ENCODE measurements around the gene NXNL2.

Gene NXNL2

DNA sequence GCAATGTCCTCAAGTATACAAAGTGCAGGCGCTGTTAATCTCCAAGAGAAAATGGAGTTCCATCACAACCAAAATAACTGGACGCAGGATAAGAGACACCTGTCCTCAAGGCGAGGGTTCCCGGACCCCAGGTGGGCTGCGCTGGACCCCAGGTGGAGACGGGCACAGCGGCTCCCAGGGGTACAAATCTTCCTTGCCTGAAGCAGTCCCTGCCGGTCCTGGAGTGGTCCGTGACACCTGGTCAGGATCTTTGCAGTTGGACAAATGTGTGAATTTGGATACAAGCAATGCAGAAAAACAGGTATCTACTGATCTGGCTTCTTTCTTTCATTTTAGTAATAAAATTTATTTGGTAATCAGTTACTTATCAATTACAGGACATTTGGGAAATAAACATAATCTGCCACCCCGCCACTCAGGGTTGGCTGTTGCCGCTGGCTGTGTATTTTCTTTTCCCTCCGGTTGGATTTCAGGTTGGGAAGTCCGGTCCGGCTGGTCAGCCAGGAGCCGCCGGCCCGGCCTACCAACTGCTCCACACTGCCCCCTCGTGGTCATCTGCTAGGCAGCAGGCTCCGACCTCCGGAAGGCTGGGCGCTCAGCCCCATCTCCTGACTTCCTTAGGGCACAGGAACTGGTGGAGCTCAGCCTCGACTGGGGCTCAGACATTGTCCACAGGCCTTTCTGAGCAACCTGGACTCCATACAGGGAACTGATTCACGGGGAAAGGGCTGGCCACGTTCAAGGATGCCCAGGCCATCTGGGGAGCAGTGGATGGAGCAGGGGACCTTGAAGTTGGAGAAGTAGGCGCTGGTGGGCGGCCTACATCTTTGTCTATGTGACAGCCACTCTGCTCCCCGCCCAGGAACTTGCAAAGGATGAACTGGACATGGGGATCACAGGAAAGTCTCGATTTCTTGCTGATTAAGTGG lies 43.4 kb downstream of the NXNL2 start:
- peak; percentile 17 to 68 (median 55) for DNase-seq (ENCODE audit: low read depth in 3 of 3)

DNA sequence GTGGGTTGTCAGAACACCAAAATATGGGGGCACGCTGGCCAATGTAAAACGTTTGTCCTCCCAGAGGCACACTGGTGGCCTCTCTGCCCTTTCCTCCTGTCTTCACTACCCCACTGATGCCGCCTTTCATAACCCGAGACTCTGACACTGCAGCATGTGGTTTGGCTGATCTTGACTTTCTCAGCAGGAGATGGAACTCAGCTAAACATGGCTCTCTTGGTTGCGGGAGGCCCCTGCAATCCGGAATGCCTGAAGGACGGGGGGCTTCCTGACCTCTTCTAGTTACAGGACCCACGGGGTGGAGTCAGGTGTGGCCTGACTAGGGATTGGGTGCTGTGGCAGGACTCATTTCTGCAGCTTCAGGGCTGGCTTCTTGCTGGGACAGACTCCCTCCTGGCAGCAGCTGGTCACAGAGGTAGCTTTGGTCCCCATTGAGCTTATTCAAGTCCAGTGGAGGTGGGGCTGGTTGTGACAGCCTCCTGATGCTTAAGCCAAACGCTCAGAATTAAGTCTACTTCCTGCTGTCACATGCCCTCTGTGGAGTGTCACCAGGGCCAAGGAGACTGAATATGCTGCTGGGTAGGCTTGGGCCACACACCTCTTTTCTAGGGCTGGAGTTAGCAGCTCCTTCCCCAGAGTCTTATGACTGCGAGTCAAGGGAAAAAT lies 44.2 kb downstream of the NXNL2 start:
- DNase-seq (ENCODE audit: low read depth in 3 of 3), result no peak

GRCh38 chr9:88580961-88581360 lies 46.0 kb downstream of the NXNL2 start:
- DNase-seq (ENCODE audit: low read depth in 3 of 3), result no peak

DNA sequence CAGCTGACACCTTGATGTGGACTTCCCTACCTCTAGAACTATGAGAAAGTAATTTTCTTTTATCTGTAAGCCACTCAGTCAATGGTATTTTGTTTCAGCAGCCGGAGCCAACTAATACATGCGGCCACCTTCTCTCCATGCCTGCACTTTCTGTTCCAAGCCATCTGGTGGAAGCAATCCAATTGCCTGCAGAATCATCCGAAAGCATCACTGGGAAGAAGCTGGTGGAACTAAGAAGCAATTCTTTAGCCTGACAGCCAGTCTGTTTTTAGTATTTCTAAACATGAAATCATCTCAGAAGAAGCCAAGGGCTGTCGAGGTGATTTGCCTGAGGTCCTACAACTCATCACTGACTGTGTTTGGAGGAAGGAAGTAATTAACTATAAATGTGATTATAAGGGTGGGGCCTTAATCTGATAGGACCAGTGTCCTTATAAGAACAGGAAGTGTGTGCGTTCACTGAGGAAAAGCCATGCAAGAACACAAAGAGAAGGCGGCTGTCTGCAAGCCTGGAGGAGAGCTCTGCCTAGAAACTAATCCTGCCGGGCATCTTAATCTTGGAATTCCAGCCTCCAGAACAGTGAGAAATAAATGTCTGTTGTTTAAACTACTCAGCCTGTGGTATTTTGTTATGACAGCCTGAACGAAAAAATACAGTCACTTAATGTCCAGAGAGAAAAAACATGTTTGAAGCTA lies 49.1 kb downstream of the NXNL2 start:
- no peak for DNase-seq (ENCODE audit: low read depth in 3 of 3)

GRCh38 chr9:88585426-88585825 lies 50.4 kb downstream of the NXNL2 start:
- no peak for DNase-seq (ENCODE audit: low read depth in 3 of 3)

- no peak for DNase-seq (ENCODE audit: low read depth in 3 of 3)
Measured at GRCh38 chr9:88586452-88586851, 51.5 kb downstream of the NXNL2 start.

DNA sequence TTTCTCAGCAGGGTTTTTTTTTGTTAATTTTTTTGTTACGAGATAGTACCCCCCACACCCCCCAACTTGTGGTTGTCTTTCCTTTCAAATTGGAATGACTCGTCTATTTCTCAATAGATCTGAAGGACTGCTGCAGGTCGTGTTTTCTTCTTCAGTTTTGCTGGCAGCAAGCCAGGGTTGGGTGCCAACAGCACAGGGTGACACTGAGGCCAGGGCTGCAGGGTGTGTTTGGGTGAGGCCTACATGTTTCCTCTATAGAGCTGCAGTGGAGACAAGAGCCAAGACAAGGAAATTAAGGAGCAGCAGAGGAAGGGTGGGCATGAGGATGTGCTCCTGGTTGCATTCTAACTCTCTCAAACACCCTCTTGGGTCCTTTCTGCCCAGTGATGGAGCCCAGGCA lies 52.2 kb downstream of the NXNL2 start:
- no peak for DNase-seq (ENCODE audit: low read depth in 3 of 3)

DNA sequence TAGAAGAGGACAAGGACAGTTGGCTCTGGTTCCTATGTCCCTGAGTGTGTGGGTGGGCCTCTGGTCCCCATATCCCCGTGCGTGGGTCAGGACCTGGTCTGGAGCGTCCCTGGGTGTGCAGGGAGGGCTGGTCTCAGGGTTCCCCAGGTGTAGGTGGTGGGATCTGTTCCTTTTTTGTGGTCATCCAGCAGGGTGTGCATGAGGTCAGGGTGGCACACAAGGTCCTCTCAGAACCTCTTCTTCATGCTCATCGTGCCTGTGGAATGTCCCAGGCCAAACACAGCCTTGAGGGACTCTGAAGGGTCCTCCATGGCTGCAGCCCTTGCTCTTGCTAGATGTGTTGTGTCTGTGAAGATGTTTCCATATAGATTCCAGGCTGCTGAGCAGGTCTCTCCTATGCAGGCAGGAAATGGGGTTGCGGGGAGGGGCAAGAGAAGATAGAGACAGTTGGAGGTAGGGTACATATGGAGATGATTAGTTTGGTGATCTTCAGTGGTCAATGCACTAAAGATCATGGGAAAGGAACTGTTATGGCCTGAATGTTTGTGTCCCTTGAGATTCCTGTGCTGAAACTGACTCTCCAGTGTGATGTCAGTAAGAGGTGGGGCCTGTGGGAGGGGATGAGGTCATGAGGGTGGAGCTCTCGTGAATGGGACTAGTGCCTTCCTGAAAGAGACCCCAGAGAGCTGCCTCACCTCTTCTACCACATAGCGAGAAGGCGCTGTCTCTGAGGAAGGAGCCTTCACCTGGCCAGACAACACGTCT lies 53.1 kb downstream of the NXNL2 start:
- no peak for DNase-seq (ENCODE audit: low read depth in 3 of 3)

DNA sequence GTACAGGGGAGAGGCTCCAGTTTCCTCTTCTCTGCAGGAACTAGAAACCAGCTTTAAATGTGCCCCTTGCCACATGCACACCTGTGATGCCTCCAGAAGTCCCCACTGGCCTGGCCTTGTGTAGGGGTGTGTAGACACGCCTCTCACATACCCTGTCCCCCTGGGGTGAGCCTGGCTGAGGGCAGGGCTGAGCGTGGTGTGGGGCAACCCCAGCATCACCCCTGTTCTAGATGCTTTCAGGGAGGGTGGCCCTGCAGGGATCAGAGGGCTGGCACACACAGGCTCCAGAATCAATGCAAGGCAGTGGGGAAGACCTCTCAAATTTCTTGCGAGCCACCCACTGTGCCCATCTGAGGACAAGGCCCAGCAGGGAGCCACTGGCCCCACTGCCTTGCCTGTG lies 54.7 kb downstream of the NXNL2 start:
- no peak for DNase-seq (ENCODE audit: low read depth in 3 of 3)

DNA sequence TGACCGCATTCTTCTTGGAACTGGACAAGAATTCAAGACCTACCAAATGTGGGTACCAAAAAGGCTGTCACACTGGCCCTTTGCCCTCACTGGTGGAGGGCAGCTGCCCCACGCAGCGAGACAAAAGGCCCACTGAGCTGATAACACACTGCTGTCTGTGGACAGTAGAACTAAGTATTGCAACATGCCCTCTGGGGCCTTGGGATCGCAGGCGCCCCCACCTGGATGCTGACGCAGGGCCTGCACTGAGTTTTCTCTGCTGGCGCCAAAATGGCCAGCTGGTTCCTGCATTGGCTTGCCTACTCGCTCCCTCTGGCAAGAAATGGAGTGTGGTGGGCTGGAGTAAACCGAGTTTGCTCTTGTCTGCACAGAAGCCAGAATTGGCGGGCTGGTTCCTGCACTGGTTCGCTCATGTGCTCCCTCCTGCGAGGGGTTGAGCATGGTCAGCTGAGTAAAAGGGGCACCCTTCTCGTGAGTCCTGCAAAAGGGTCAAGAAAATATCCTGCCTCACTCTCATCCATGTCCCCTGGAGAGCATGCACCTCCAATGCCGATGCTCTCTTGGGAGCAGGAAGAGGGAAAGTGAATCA lies 55.7 kb downstream of the NXNL2 start:
- no peak for DNase-seq (ENCODE audit: low read depth in 3 of 3)

DNA sequence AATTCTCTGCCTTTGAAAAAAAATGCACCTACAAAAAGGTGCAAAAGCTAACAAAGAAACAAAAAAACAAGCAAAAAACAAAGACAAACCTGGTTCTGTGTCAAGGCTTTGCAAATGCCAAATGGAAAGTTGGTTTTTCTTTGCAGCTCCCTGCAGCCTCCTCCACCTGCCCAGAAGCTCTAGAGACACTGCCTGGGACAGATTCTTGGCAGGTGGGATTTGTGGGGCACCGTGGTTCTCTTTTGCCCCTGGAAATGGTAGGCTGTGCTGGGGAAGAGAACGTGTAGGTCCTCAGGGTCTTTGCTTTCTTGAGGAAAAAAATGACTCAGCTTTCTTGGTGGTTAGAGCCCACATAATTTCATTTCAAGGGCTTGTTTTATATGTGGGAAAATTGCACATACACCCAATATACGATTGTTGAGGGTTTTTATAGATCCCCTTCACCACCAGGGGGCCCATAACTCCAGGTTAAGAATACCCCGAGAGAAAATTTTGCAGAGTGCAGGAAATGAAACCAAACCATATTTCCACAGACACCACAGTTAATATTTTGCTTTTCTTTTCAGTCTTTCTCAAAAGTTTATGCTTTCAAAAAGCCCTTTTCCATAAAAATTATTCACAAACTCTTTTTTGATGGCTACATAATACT lies 58.7 kb downstream of the NXNL2 start:
- peak in 2 of 3 donors; percentile 34 to 60 for DNase-seq (ENCODE audit: low read depth in 3 of 3)

Measured in stimulated activated CD4-positive, alpha-beta T cell treated with anti-CD3 and anti-CD28 coated beads, TNF-alpha, amount 100 ng/mL, for 48 hours (primary cell).